Mucosa of stomach (tissue), 1 donor: ENCODE measurements around the gene RNPEPL1.
A peak's percentile ranks its signal among the peaks of the same experiment; 100 is the strongest.
"Not testable (repeated sequence)": the region's sequence is repeated elsewhere in the genome, so short reads cannot be mapped to it uniquely, and the experiment has no call there.

Source experiments
- H3K27me3 ChIP-seq: one replicate; pipeline ENCODE4 v1.7.0; 2013; ENCODE audit warnings: mild to moderate bottlenecking, low read length; ENCODE audit not compliant: control insufficient read depth, insufficient read depth
- H3K36me3 ChIP-seq: one replicate; pipeline ENCODE4 v1.7.0; 2013; ENCODE audit warnings: low read length; ENCODE audit not compliant: control insufficient read depth, insufficient read depth
- H3K4me1 ChIP-seq: one replicate; pipeline ENCODE4 v1.7.0; 2013; ENCODE audit warnings: mild to moderate bottlenecking, low read length; ENCODE audit not compliant: control insufficient read depth, insufficient read depth
- H3K4me3 ChIP-seq: one replicate; pipeline ENCODE4 v1.7.0; 2013; ENCODE audit warnings: low read length
- H3K9ac ChIP-seq: one replicate; pipeline ENCODE4 v1.7.0; 2013; ENCODE audit warnings: mild to moderate bottlenecking, low read length, moderate library complexity
- H3K9me3 ChIP-seq: one replicate; pipeline ENCODE4 v1.7.0; 2013; ENCODE audit warnings: mild to moderate bottlenecking, low read length, moderate library complexity; ENCODE audit not compliant: control insufficient read depth
- donor health status: Pancreatic carcinoma.

Gene RNPEPL1

GRCh38 chr2:240567872-240568677 lies at the start of gene RNPEPL1:
Gene RNPEPL1 (plus strand): TSS chr2:240568484. CDS start chr2:240568587, 103 bp downstream.
- Histone ChIP-seq H3K4me3 (peak within 1 kb of the TSS; percentile 87), H3K9ac (peak within 1 kb of the TSS; percentile 81), H3K4me1 (peaks cover 65% of the 10 kb centered on the region), H3K9me3 (no peaks in the 10 kb centered on the region), H3K36me3 (no peaks in the 10 kb centered on the region), H3K27me3 (no peaks in the 10 kb centered on the region)

GRCh38 chr2:240518981-240519380 lies 49.3 kb upstream of the RNPEPL1 start:
- no peak overlapping the region for H3K4me3 ChIP-seq
- H3K9ac ChIP-seq: no peak overlapping the region
- H3K4me1 ChIP-seq: peaks cover 2% of the 10 kb centered on the region
- H3K9me3 ChIP-seq: no peaks in the 10 kb centered on the region
- no peaks in the 10 kb centered on the region for H3K36me3 ChIP-seq
- H3K27me3 ChIP-seq: no peaks in the 10 kb centered on the region

GRCh38 chr2:240519396-240520129 lies 48.7 kb upstream of the RNPEPL1 start:
- H3K4me3 ChIP-seq: no peak overlapping the region
- H3K27me3 ChIP-seq: no peaks in the 10 kb centered on the region
- H3K4me1 ChIP-seq: no peaks in the 10 kb centered on the region
- H3K9me3 ChIP-seq: no peaks in the 10 kb centered on the region
- H3K36me3 ChIP-seq: no peaks in the 10 kb centered on the region
- H3K9ac ChIP-seq: no peak overlapping the region

GRCh38 chr2:240520130-240520973 lies 47.9 kb upstream of the RNPEPL1 start:
- no peak overlapping the region for H3K4me3 ChIP-seq
- H3K27me3 ChIP-seq: no peaks in the 10 kb centered on the region
- H3K36me3 ChIP-seq: peaks cover 3% of the 10 kb centered on the region
- no peaks in the 10 kb centered on the region for H3K4me1 ChIP-seq
- H3K9ac ChIP-seq: no peak overlapping the region
- H3K9me3 ChIP-seq: peaks cover 4% of the 10 kb centered on the region

GRCh38 chr2:240520974-240521350 lies 47.3 kb upstream of the RNPEPL1 start:
- H3K9ac ChIP-seq: no peak overlapping the region

GRCh38 chr2:240521885-240522284 lies 46.4 kb upstream of the RNPEPL1 start:
- not testable (repeated sequence) for H3K9ac ChIP-seq, H3K4me1 ChIP-seq, H3K27me3 ChIP-seq, H3K4me3 ChIP-seq, H3K9me3 ChIP-seq
- peaks cover 13% of the 10 kb centered on the region for H3K36me3 ChIP-seq

More at GRCh38 chr2:240520974-240521350, 47.3 kb upstream of the RNPEPL1 start:
- Histone ChIP-seq H3K27me3 (no peaks in the 10 kb centered on the region), H3K4me3 (no peak overlapping the region), H3K4me1 (no peaks in the 10 kb centered on the region), H3K9me3 (peaks cover 7% of the 10 kb centered on the region), H3K36me3 (peaks cover 9% of the 10 kb centered on the region)

- peaks cover 13% of the 10 kb centered on the region for H3K36me3 ChIP-seq
- H3K4me1 ChIP-seq: no peaks in the 10 kb centered on the region
- no peaks in the 10 kb centered on the region for H3K27me3 ChIP-seq
- H3K9ac ChIP-seq: no peak overlapping the region
- H3K9me3 ChIP-seq: peaks cover 7% of the 10 kb centered on the region
- H3K4me3 ChIP-seq: no peak overlapping the region
Observed at GRCh38 chr2:240522406-240522805, 45.9 kb upstream of the RNPEPL1 start.

- peaks cover 7% of the 10 kb centered on the region for H3K9me3 ChIP-seq
- H3K27me3 ChIP-seq: no peaks in the 10 kb centered on the region
- H3K4me3 ChIP-seq: no peak overlapping the region
- no peaks in the 10 kb centered on the region for H3K4me1 ChIP-seq
- peaks cover 13% of the 10 kb centered on the region for H3K36me3 ChIP-seq
- no peak overlapping the region for H3K9ac ChIP-seq
Observed at GRCh38 chr2:240523451-240524281, 44.6 kb upstream of the RNPEPL1 start.

- Histone ChIP-seq H3K36me3 (peaks cover 13% of the 10 kb centered on the region), H3K4me3 (no peak overlapping the region), H3K4me1 (no peaks in the 10 kb centered on the region), H3K9me3 (peaks cover 7% of the 10 kb centered on the region), H3K9ac (no peak overlapping the region), H3K27me3 (no peaks in the 10 kb centered on the region)
Observed at GRCh38 chr2:240524963-240525718, 43.1 kb upstream of the RNPEPL1 start.

- Histone ChIP-seq H3K4me3 (no peak overlapping the region), H3K9me3 (peaks cover 7% of the 10 kb centered on the region), H3K9ac (no peak overlapping the region), H3K4me1 (no peaks in the 10 kb centered on the region), H3K27me3 (no peaks in the 10 kb centered on the region), H3K36me3 (peaks cover 13% of the 10 kb centered on the region)
Observed at GRCh38 chr2:240525802-240526201, 42.5 kb upstream of the RNPEPL1 start.

- Histone ChIP-seq H3K36me3 (peaks cover 13% of the 10 kb centered on the region), H3K9me3 (peaks cover 7% of the 10 kb centered on the region), H3K4me1 (no peaks in the 10 kb centered on the region), H3K9ac (no peak overlapping the region), H3K27me3 (no peaks in the 10 kb centered on the region), H3K4me3 (no peak overlapping the region)
Observed at GRCh38 chr2:240526521-240526920, 41.8 kb upstream of the RNPEPL1 start.
